ENCODE data around the gene ZMIZ1.

ZMIZ1 gene

GRCh38 chr10:79068562-79069324, at the start of gene ZMIZ1:
ZMIZ1 (plus strand) TSS chr10:79068966; CDS start chr10:79201633, 132,667 bp downstream.
- DNase-seq (ENCODE audit: extremely low spot score, insufficient read length, low read depth) (peak; percentile 81), FAIRE-seq (peak; percentile 70)

GRCh38 chr10:79019441-79020014, 49.2 kb upstream of the ZMIZ1 start:
- DNase-seq (ENCODE audit: extremely low spot score, insufficient read length, low read depth) (no peak), FAIRE-seq (no peak)

- FAIRE-seq (no peak), DNase-seq (ENCODE audit: extremely low spot score, insufficient read length, low read depth) (no peak)
Observed at GRCh38 chr10:79020015-79020491, 48.7 kb upstream of the ZMIZ1 start.

DNA sequence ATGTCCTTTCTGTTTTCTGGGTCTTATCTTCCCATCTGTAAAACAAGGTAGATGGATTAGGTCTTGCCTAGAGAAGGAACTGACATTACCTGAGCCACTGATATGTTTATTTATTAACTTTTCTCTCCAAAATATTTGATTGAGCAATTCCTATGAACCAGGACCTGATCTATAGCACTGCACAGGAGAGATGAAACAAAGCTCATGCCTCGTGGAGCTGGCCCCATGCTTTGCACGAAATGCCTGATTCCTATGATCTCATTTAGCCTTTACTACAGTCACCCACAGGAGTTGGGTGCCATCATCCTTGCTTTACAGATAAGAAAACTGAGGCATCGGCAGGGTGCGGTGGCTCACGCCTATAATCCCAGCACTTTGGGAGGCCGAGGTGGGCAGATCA, 48.2 kb upstream of the ZMIZ1 start:
- DNase-seq (ENCODE audit: extremely low spot score, insufficient read length, low read depth): no peak
- no peak for FAIRE-seq

DNA sequence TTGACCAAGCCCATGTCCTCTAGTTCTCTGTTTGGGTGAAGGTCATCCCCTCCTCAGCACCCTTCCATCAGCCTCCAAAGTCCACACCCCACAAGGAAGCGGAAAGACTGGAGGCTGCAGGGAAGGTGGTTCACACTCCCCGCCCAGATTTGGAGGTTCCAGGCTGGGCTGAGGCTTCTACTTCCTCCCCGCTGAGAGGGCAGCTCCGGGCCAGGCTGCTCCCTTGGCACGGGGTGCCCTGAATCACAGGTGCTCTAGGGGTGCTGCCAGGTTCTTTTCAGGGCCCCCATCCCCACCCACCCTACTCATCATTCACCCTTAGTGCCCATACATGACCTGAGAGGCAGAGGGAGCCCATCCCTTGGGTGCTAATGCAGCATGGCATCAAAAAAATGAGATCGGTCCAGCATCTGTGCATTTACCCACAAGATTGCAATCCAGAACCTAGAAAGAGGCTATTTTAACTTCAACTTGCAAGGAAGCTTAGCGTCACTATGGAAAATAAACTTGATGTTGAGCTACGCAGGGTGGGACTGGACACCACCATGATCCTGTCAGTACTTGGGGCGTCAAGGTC, 47.3 kb upstream of the ZMIZ1 start:
- no peak for DNase-seq (ENCODE audit: extremely low spot score, insufficient read length, low read depth)
- no peak for FAIRE-seq

GRCh38 chr10:79021948-79022499, 46.7 kb upstream of the ZMIZ1 start:
- FAIRE-seq: no peak
- no peak for DNase-seq (ENCODE audit: extremely low spot score, insufficient read length, low read depth)

DNA sequence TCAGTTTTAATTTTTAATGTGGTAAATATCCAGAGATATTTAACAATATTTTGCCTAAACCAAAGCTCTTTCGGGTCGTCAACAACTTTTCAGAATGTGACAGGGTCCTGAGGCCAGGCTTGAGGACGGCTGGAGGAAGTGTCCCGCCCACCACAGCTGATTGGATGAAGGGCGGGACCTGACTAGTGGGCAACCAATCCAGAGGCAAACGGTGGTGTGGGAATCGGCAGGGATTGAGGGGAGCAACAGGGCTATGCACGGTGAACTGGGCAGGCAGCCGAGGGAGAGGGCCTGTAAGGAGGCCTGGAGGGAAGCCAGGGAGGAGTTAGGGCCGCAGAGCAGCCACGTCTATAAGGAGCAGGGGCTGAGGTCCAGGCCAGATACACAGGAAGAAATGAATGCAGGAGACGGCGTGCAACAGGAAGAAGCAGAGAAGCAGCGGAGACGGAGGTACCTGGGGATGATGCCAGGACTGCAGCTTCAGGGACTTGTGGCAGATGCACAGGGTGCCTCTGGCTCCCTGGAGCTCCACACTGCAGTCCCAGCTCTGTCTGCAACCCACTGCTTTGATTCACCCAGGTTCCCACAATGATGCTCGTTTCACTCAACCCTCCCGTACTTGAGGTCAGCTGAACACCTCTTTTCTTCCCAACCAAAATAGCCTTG, 46.1 kb upstream of the ZMIZ1 start:
- FAIRE-seq (no peak), DNase-seq (ENCODE audit: extremely low spot score, insufficient read length, low read depth) (no peak)

GRCh38 chr10:79023240-79024162, 45.3 kb upstream of the ZMIZ1 start:
- DNase-seq (ENCODE audit: extremely low spot score, insufficient read length, low read depth): peak; percentile 22
- peak; percentile 57 for FAIRE-seq

- FAIRE-seq: no peak
- no peak for DNase-seq (ENCODE audit: extremely low spot score, insufficient read length, low read depth)
Observed at GRCh38 chr10:79024296-79024695, 44.5 kb upstream of the ZMIZ1 start.

GRCh38 chr10:79024720-79025198, 44.0 kb upstream of the ZMIZ1 start:
- FAIRE-seq: no peak
- DNase-seq (ENCODE audit: extremely low spot score, insufficient read length, low read depth): no peak

DNA sequence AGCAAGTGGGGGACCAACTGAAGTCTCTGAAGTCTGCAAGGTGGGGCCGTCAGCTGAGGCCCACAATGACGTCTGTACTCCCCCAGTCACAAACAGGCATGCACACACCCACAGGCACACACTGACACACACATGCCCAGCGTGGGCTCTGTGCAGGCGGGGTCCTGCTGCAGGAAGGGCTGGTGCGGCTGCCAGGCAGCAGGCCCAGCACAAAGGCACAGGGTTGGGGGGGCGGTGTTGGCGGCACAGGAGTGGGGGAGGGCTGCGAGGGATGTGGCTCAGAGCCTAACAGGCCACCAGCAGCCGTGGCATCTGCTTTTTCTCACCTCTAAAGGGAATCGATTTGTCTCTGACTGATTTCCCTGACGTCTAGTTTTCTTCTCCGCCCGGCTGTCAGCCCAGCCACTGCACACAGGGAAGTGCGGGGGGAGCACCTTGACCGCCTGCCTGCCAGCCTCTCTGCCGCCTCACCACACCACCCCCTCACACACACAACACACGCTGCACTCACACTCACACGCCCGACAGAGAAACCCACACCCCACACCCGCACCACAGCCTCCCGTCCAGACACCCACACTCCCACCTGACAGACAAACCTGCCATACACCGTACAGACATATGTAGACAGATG, 43.5 kb upstream of the ZMIZ1 start:
- FAIRE-seq (no peak), DNase-seq (ENCODE audit: extremely low spot score, insufficient read length, low read depth) (no peak)

- no peak for FAIRE-seq
- DNase-seq (ENCODE audit: extremely low spot score, insufficient read length, low read depth): no peak
Observed at GRCh38 chr10:79026341-79026761, 42.4 kb upstream of the ZMIZ1 start.

GRCh38 chr10:79026806-79027146, 42.0 kb upstream of the ZMIZ1 start:
- FAIRE-seq (no peak), DNase-seq (ENCODE audit: extremely low spot score, insufficient read length, low read depth) (no peak)

GRCh38 chr10:79027147-79028055, 41.4 kb upstream of the ZMIZ1 start:
- DNase-seq (ENCODE audit: extremely low spot score, insufficient read length, low read depth) (no peak), FAIRE-seq (no peak)

- FAIRE-seq (no peak), DNase-seq (ENCODE audit: extremely low spot score, insufficient read length, low read depth) (no peak)
Observed at GRCh38 chr10:79028056-79028430, 40.7 kb upstream of the ZMIZ1 start.

DNA sequence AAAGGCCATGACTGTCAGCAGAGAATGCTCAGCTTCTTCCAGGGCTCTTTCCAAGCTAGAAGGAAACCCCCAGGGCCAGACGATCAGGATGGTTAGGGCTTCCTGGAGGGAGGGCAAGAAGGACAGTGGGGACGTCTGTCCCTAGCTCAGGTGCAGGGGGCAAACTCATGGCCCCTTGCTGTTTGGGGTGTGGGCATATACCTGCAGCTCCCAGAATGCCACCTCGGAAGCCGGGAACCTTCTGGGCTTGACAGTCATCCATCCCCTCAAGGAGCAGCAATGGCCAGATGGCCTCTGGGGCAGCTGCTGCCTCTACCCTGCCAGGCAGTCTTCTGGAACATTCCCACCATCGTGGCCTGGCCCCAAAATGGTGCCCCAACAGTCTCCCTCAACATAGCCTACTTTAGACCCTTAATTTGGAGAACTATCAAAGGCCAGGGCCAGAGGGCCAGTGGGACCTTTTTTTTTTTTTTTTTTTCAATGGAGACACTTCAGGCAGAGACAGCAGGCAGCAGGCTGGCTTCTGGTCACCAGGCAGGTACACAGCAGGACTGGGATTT, 40.2 kb upstream of the ZMIZ1 start:
- no peak for DNase-seq (ENCODE audit: extremely low spot score, insufficient read length, low read depth)
- FAIRE-seq: no peak

DNA sequence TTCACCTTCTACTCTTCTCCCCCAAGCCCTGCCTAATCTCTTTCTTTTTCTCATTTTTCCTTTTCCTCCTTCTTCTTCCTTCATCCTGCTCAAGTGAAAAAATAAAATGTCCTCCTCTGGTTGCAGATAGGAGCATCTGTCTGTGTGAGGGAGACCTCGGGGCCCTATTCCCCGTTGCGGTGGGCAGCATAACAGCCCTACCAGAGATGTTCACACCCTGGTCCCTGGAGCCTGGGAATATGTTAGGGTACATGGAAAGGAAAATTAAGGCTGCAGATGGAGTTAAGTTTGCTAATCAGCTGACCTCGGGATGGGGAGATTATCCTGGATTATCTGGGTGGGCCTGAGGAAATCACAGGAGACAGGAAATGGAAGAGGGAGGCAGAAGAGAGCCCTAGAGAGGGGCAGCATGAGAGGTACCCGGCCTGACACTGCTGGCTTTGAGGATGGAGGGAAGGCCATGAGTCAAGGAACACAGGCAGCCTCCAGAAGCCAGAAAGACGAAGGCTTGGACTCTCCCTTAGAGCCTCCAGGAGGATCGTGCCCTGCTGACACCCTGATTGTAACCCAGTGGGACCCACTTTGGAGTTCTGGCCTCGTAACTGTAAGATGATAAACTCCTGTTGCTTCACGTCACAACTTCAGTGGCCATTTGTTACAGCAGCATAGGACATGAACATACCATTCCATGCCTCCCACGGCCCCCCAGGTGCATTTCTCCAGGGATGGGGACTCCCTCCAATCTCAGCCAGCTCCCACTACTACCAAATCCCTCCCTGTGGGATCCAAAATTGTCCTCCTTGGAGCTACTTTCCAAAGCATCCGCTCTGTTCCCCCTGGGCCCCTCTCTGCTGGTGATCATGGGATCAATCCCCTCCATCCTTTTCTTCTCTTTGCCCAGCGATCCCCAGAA, 39.0 kb upstream of the ZMIZ1 start:
- DNase-seq (ENCODE audit: extremely low spot score, insufficient read length, low read depth): no peak
- FAIRE-seq: no peak
